Adrenal gland (tissue), 5 donors: ENCODE results near the gene STOML3.
A peak's percentile ranks its signal among the peaks of the same experiment; 100 is the strongest.

Experiments
- CTCF ChIP-seq, 6 experiments: fragments of 450-650 bp in 4 of 6; fragments of 200-600 bp in 2 of 6; sonication (generic) in 1 of 6; IDR thresholded peaks; 1 replicate in 5 of 6; 2 replicates in 1 of 6; pipeline versions ENCODE4 v1.5.1 to v1.8.0; 2016 to 2021; ENCODE audit warnings: antibody characterized with exemption in 6 of 6, mild to moderate bottlenecking in 2 of 6, moderate library complexity in 1 of 6
- POLR2A ChIP-seq, 2 donors: fragments of 450-650 bp; IDR thresholded peaks; one replicate each; pipeline ENCODE4 v1.6.1; 2017; ENCODE audit warnings: antibody characterized with exemption in 2 of 2, mild to moderate bottlenecking in 2 of 2, moderate library complexity in 1 of 2
- donor health status: DM: no; HTN: no; CAD: no.

- TF ChIP-seq CTCF (IDR thresholded peaks at IDR 0.05) (peak in 5 of 6 experiments; percentile 21 to 53 (median 34)), POLR2A (IDR thresholded peaks at IDR 0.05) (no peak)
Measured at GRCh38 chr13:39016787-39017186, 26.2 kb upstream of the STOML3 start.
